GM19351 (cell line): Measurements from ENCODE around the gene SMNDC1.
A peak's percentile ranks its signal among the peaks of the same experiment; 100 is the strongest.
"Not testable (repeated sequence)": the region's sequence is repeated elsewhere in the genome, so short reads cannot be mapped to it uniquely, and the experiment has no call there.

ENCODE experiments used
- ATAC-seq: cut with Tn5 transposase; IDR thresholded peaks from one replicate; pipeline ENCODE4 v1.9.1; 2021; ENCODE audit warnings: mild to moderate bottlenecking, moderate library complexity; ENCODE audit not compliant: unreplicated experiment

SMNDC1 gene

DNA sequence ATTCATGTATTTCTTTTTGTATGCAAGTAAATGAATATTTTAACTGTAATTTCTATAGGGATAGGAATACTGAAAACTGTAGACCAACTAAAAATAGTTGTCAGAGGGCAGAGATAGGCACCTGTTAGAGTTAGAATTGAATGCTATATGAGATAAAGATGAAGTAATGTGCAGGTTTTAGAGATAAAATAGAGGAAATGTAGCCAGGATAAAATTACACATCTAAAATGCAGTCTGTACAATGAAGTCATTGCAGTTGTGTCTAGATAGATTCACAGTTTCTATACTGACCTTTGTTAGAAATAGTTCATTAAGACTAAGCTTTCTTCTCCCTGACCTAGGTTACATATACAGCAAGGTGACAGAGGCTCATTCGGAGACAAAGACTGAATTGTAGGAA is 46.2 kb downstream of the SMNDC1 start:
- ATAC-seq: no peak

GRCh38 chr10:110254467-110254866 is 50.3 kb downstream of the SMNDC1 start:
- no peak for ATAC-seq

- ATAC-seq: no peak
Measured at GRCh38 chr10:110252151-110252550, 52.6 kb downstream of the SMNDC1 start.

GRCh38 chr10:110251392-110251791 is 53.3 kb downstream of the SMNDC1 start:
- peak; percentile 80 for ATAC-seq

DNA sequence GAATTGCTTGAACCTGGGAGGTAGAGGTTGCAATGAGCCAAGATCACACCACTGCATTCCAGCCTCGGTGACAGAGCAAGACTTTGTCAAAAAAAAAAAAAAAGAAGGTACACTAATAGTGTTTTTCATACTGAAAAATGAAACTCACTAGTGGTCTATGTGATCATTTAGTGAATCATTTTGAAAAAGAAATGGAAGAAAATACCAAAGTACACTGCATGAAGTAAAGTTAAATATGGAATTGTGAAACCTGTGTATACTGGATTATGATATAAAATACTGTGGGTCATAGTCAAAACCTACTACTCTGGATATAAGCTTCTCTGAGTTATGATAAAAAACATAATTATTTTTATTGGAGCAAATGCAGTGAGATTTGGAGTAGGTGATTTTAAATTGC is 55.2 kb downstream of the SMNDC1 start:
- peak; percentile 70 for ATAC-seq

DNA sequence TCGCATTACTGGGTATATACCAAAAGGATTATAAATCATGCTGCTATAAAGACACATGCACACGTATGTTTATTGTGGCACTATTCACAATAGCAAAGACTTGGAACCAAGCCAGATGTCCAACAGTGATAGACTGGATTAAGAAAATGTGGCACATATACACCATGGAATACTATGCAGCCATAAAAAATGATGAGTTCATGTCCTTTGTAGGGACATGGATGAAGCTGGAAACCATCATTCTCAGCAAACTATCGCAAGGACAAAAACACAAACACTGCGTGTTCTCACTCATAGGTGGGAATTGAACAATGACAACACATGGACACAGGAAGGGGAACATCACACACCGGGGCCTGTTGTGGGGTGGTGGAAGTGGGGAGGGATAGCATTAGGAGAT is 56.9 kb downstream of the SMNDC1 start:
- not testable (repeated sequence) for ATAC-seq

- no peak for ATAC-seq
Measured at GRCh38 chr10:110244550-110244949, 60.2 kb downstream of the SMNDC1 start.

DNA sequence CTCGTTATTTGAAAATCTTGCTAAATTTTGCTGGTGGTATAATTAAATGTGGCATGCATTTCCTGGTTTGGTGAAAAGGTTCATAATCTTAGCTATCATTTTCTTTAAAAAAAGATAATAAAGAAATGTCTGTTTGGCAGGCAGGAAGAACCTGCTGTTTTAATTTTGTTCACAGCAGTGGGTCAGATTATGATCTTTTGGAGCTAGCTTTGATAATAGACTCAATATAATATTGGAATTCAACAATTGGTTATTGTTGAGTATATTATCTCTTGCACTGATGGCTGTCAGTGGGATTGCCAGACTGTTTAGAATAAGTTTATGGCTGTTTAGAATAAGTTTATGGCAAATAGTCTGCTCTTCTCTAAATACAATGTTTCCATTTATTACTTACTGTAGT is 62.2 kb downstream of the SMNDC1 start:
- ATAC-seq: no peak

- peak; percentile 18 for ATAC-seq
Measured at GRCh38 chr10:110241841-110242240, 62.9 kb downstream of the SMNDC1 start.

- ATAC-seq: peak; percentile 68
Measured at GRCh38 chr10:110241407-110241806, 63.3 kb downstream of the SMNDC1 start.
